Measurements from ENCODE around the gene CDKL4. TPM values are rescaled to one million over a fixed set of nuclear protein-coding genes. Genes with fewer than 3 reads are reported as not detected.

CDKL4 gene
- 0.07 TPM for polyA plus RNA-seq (2013, experiment 1 of 2)
- 0.12 TPM for polyA plus RNA-seq (2013, experiment 2 of 2)

DNA sequence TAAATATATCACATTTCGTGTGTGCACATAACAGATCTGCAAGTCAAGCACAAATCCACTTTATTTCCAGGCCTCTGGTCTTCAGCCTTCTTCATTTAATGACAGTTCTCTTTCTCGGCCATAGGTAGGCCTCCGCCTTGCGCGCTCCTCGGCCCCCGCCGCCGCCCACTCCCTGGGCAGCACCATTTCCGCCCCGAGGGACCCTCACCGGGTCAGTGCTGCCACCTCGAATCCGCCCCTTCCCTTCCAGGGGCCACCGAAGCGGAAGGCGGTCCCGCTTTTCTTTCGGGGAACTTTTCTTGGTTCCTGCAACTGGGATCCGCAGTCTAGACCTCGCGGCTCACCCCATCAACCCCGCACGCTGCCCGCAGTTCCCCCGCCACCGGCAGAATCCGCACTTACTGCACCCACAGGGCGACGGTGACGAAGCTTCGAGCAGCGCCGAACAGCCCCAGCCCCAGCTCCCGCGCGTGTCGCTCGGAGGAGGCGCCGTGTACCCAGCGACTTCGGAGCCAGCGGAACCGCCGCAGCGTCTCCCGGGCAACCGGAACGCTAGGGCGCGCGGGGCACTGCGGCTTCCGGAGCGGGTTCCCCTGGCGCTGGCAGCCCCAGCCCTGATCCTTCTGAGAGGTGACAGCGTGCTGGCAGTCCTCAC, at the start of gene CDKL4:
Gene CDKL4, minus strand, starts transcription at position 502 of the 655 bp plus-strand sequence.
- Histone ChIP-seq H2BK5ac (ENCODE audit: low read depth, low read length, poor library complexity, severe bottlenecking) (no peak within 1 kb of the TSS), H3K9me3 (ENCODE audit: control insufficient read depth, low read length) (no peaks in the 10 kb centered on the region), H3K79me1 (replicated peaks; ENCODE audit: low read length, poor library complexity, severe bottlenecking) (no peaks in the 10 kb centered on the region), H3K36me3 (ENCODE audit: control insufficient read depth in 1 of 2, insufficient read depth in 2 of 2, low read depth in 1 of 2, low read length in 2 of 2) (peaks cover 10 to 13% of the 10 kb centered on the region in 2 experiments), H3K4ac (ENCODE audit: low read depth in 1 of 2, low read length in 2 of 2) (no peak within 1 kb of the TSS), H4K8ac (ENCODE audit: low read length) (no peak within 1 kb of the TSS), H3K4me1 (ENCODE audit: control insufficient read depth, insufficient read depth, low read depth, low read length) (peaks cover 1% of the 10 kb centered on the region), H2BK12ac (ENCODE audit: low read length in 2 of 2) (no peak within 1 kb of the TSS), H3K23ac (ENCODE audit: low read length in 2 of 2) (no peak within 1 kb of the TSS), H3K27ac (ENCODE audit: low read length, poor library complexity, severe bottlenecking) (no peak within 1 kb of the TSS), H2BK120ac (ENCODE audit: low read depth, low read length) (no peak within 1 kb of the TSS), H3K9ac (ENCODE audit: low read length) (no peak within 1 kb of the TSS), H2AFZ (ENCODE audit: low read depth, low read length) (no peak within 1 kb of the TSS), H4K91ac (ENCODE audit: low read length) (peak within 1 kb of the TSS; percentile 15), H2BK15ac (ENCODE audit: low read depth, poor library complexity, severe bottlenecking) (no peak within 1 kb of the TSS), H3K14ac (ENCODE audit: low read length in 2 of 2) (no peak within 1 kb of the TSS), H3K27me3 (ENCODE audit: control insufficient read depth in 1 of 2, insufficient read depth in 1 of 2, low read length in 2 of 2) (no peaks in the 10 kb centered on the region), H2AK5ac (ENCODE audit: low read length, severe bottlenecking) (no peak within 1 kb of the TSS), H3K18ac (ENCODE audit: low read depth in 1 of 2, low read length in 2 of 2) (no peak within 1 kb of the TSS), H3K4me2 (ENCODE audit: low read length, poor library complexity, severe bottlenecking) (no peak within 1 kb of the TSS), H3K4me3 (ENCODE audit: insufficient read depth in 1 of 2, low read depth in 1 of 2, low read length in 2 of 2) (peak within 1 kb of the TSS in 1 of 2 experiments; percentile 39)
- WGBS = 98% methylated on average over 55 of the region's 58 CpGs
- DNase-seq = no peak

DNA sequence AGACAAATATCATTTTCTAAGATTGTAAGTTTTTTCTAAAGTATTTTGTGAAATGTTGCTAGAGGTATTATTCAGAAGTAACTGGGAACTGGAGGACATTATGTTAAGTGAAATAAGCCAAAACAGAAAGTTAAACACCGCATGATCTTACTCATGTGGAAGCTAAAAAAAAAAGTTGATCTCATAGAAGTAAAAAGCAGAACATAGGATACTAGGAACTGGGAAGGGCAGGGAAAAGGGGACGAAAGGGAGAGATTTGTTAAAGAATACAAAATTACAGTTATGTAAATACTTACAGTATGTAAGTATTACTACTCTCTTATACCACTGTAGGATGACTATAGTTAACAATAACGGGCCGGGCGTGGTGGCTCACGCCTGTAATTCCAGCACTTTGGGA, 46.7 kb upstream of the CDKL4 start:
- Histone ChIP-seq H3K9ac (ENCODE audit: low read length) (no peak overlapping the region), H2AFZ (ENCODE audit: low read depth, low read length) (no peak overlapping the region), H3K14ac (ENCODE audit: low read length in 2 of 2) (no peak overlapping the region), H3K36me3 (ENCODE audit: control insufficient read depth in 1 of 2, insufficient read depth in 2 of 2, low read depth in 1 of 2, low read length in 2 of 2) (peaks cover 21 to 81% of the 10 kb centered on the region in 2 experiments), H2BK15ac (ENCODE audit: low read depth, poor library complexity, severe bottlenecking) (no peak overlapping the region), H4K91ac (ENCODE audit: low read length) (no peak overlapping the region), H3K18ac (ENCODE audit: low read depth in 1 of 2, low read length in 2 of 2) (no peak overlapping the region), H2AK5ac (ENCODE audit: low read length, severe bottlenecking) (no peak overlapping the region), H2BK5ac (ENCODE audit: low read depth, low read length, poor library complexity, severe bottlenecking) (no peak overlapping the region), H3K4me2 (ENCODE audit: low read length, poor library complexity, severe bottlenecking) (no peak overlapping the region), H3K27me3 (ENCODE audit: control insufficient read depth in 1 of 2, insufficient read depth in 1 of 2, low read length in 2 of 2) (no peaks in the 10 kb centered on the region), H3K9me3 (ENCODE audit: control insufficient read depth, low read length) (no peaks in the 10 kb centered on the region), H3K4me1 (ENCODE audit: control insufficient read depth, insufficient read depth, low read depth, low read length) (no peaks in the 10 kb centered on the region), H4K8ac (ENCODE audit: low read length) (no peak overlapping the region), H3K27ac (ENCODE audit: low read length, poor library complexity, severe bottlenecking) (no peak overlapping the region), H3K79me1 (replicated peaks; ENCODE audit: low read length, poor library complexity, severe bottlenecking) (peaks cover 8% of the 10 kb centered on the region), H3K4me3 (ENCODE audit: insufficient read depth in 1 of 2, low read depth in 1 of 2, low read length in 2 of 2) (no peak overlapping the region), H3K4ac (ENCODE audit: low read depth in 1 of 2, low read length in 2 of 2) (no peak overlapping the region), H2BK120ac (ENCODE audit: low read depth, low read length) (no peak overlapping the region), H2BK12ac (ENCODE audit: low read length in 2 of 2) (no peak overlapping the region), H3K23ac (ENCODE audit: low read length in 2 of 2) (no peak overlapping the region)
- 98% methylated on average over 5 of the region's 6 CpGs for WGBS
- DNase-seq = no peak

DNA sequence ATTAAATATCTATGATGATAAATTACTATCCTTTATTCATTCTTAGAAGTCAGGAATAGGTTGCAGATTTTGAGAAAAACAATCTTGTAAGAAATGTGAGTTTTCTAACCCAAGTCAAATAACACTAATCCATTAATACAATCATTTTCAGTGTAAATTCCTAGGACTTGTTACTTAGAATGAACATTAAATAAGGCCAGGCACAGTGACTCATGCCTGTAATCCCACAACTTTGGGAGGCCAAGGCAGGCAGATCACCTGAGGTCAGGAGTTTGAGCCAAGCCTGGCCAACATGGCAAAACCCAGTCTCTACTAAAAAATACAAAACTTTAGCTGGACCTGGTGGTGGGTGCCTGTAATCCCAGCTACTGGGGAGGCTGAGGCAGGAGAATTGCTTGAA, 45.8 kb upstream of the CDKL4 start:
- Histone ChIP-seq H3K9ac (ENCODE audit: low read length) (no peak overlapping the region), H3K23ac (ENCODE audit: low read length in 2 of 2) (no peak overlapping the region), H2AFZ (ENCODE audit: low read depth, low read length) (no peak overlapping the region), H4K8ac (ENCODE audit: low read length) (no peak overlapping the region), H3K14ac (ENCODE audit: low read length in 2 of 2) (no peak overlapping the region), H3K18ac (ENCODE audit: low read depth in 1 of 2, low read length in 2 of 2) (no peak overlapping the region), H3K79me1 (replicated peaks; ENCODE audit: low read length, poor library complexity, severe bottlenecking) (peaks cover 8% of the 10 kb centered on the region), H2BK15ac (ENCODE audit: low read depth, poor library complexity, severe bottlenecking) (no peak overlapping the region), H2BK120ac (ENCODE audit: low read depth, low read length) (no peak overlapping the region), H3K4me3 (ENCODE audit: insufficient read depth in 1 of 2, low read depth in 1 of 2, low read length in 2 of 2) (no peak overlapping the region), H2BK5ac (ENCODE audit: low read depth, low read length, poor library complexity, severe bottlenecking) (no peak overlapping the region), H3K27me3 (ENCODE audit: control insufficient read depth in 1 of 2, insufficient read depth in 1 of 2, low read length in 2 of 2) (no peaks in the 10 kb centered on the region), H2AK5ac (ENCODE audit: low read length, severe bottlenecking) (no peak overlapping the region), H3K4me2 (ENCODE audit: low read length, poor library complexity, severe bottlenecking) (no peak overlapping the region), H3K9me3 (ENCODE audit: control insufficient read depth, low read length) (no peaks in the 10 kb centered on the region), H3K4me1 (ENCODE audit: control insufficient read depth, insufficient read depth, low read depth, low read length) (no peaks in the 10 kb centered on the region), H3K4ac (ENCODE audit: low read depth in 1 of 2, low read length in 2 of 2) (no peak overlapping the region), H3K36me3 (ENCODE audit: control insufficient read depth in 1 of 2, insufficient read depth in 2 of 2, low read depth in 1 of 2, low read length in 2 of 2) (peaks cover 24 to 89% of the 10 kb centered on the region in 2 experiments), H4K91ac (ENCODE audit: low read length) (no peak overlapping the region), H2BK12ac (ENCODE audit: low read length in 2 of 2) (no peak overlapping the region), H3K27ac (ENCODE audit: low read length, poor library complexity, severe bottlenecking) (no peak overlapping the region)
- no peak for DNase-seq

DNA sequence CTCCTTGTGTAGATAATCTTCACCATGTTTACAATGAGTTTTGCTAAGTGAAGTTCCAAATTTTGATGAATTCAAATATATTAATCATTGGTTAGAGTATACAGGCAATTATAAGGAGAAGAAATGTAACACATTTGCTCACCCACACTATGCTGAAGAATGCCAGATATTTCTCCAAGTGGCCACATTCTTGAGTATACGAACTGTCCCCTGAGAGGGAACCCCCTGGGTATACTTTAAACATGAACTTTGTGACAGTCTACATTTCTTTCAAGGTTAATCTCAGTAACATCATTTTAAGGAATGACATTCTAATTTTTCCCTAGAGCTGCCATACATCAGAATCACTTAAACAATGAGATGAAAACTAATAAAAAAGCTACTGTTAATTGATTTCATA, 39.8 kb upstream of the CDKL4 start:
- Histone ChIP-seq H3K9me3 (ENCODE audit: control insufficient read depth, low read length) (no peaks in the 10 kb centered on the region), H3K14ac (ENCODE audit: low read length in 2 of 2) (no peak overlapping the region), H3K4ac (ENCODE audit: low read depth in 1 of 2, low read length in 2 of 2) (no peak overlapping the region), H3K79me1 (replicated peaks; ENCODE audit: low read length, poor library complexity, severe bottlenecking) (peaks cover 4% of the 10 kb centered on the region), H4K91ac (ENCODE audit: low read length) (no peak overlapping the region), H3K23ac (ENCODE audit: low read length in 2 of 2) (no peak overlapping the region), H2AFZ (ENCODE audit: low read depth, low read length) (no peak overlapping the region), H2BK120ac (ENCODE audit: low read depth, low read length) (no peak overlapping the region), H3K27me3 (ENCODE audit: control insufficient read depth in 1 of 2, insufficient read depth in 1 of 2, low read length in 2 of 2) (no peaks in the 10 kb centered on the region), H4K8ac (ENCODE audit: low read length) (no peak overlapping the region), H3K27ac (ENCODE audit: low read length, poor library complexity, severe bottlenecking) (no peak overlapping the region), H3K4me3 (ENCODE audit: insufficient read depth in 1 of 2, low read depth in 1 of 2, low read length in 2 of 2) (no peak overlapping the region), H3K18ac (ENCODE audit: low read depth in 1 of 2, low read length in 2 of 2) (no peak overlapping the region), H2BK12ac (ENCODE audit: low read length in 2 of 2) (no peak overlapping the region), H3K4me2 (ENCODE audit: low read length, poor library complexity, severe bottlenecking) (no peak overlapping the region), H3K4me1 (ENCODE audit: control insufficient read depth, insufficient read depth, low read depth, low read length) (no peaks in the 10 kb centered on the region), H2AK5ac (ENCODE audit: low read length, severe bottlenecking) (no peak overlapping the region), H2BK5ac (ENCODE audit: low read depth, low read length, poor library complexity, severe bottlenecking) (no peak overlapping the region), H3K36me3 (ENCODE audit: control insufficient read depth in 1 of 2, insufficient read depth in 2 of 2, low read depth in 1 of 2, low read length in 2 of 2) (peaks cover 12 to 90% of the 10 kb centered on the region in 2 experiments), H3K9ac (ENCODE audit: low read length) (no peak overlapping the region), H2BK15ac (ENCODE audit: low read depth, poor library complexity, severe bottlenecking) (no peak overlapping the region)
- 70% methylated on average over 1 of the region's 1 CpG for WGBS
- DNase-seq = no peak

Measured in mesenchymal stem cell (in vitro differentiated cells and primary cell).